PC-3 (cell line): ENCODE data around the gene EPN2. TPM values are rescaled to one million over a fixed set of nuclear protein-coding genes. Genes with fewer than 3 reads are reported as not detected.

Source experiments
- ATAC-seq: fragments of 200-7000 bp; cut with Tn5 transposase; 2 replicates; pipeline ENCODE4 v1.9.1; 2020; ENCODE audit warnings: mild to moderate bottlenecking, moderate library complexity
- BruUV-seq: library from RNA; stranded (reverse); fragments of 400-500 nt; replicated peaks from 2 replicates; lab custom pipeline; 2021; lab: Mats Ljungman, UMichigan
- CTCF ChIA-PET: fragments of 300-600 bp; sonication (Branson Sonifier 250); formaldehyde crosslinking; loops from one replicate; lab custom pipeline; 2022; ENCODE audit warnings: antibody characterized with exemption; lab: Charles Lee
- POLR2A ChIA-PET: fragments of 300-600 bp; sonication (Branson Sonifier 250); formaldehyde crosslinking; loops from one replicate; lab custom pipeline; 2022; ENCODE audit warnings: antibody characterized with exemption; ENCODE audit not compliant: unreplicated experiment; lab: Charles Lee
- DNase-seq: peaks from one replicate; pipeline ENCODE4 v3.0.0-alpha.2; 2015
- H2AFZ ChIP-seq: fragments of 300-600 bp; sonication (generic); 2 replicates; pipeline ENCODE4 v1.6.0; 2016; ENCODE audit warnings: antibody characterized with exemption, low read length
- H3F3A ChIP-seq: fragments of 300-600 bp; sonication (generic); one replicate; pipeline ENCODE4 v1.6.0; 2017; ENCODE audit warnings: antibody characterized with exemption, low read length, control low read depth, mild to moderate bottlenecking; ENCODE audit not compliant: unreplicated experiment
- H3K27ac ChIP-seq: fragments of 300-600 bp; sonication (generic); 2 replicates; pipeline ENCODE4 v1.5.1; 2016; ENCODE audit warnings: mild to moderate bottlenecking, low read length
- H3K27me3 ChIP-seq: fragments of 300-600 bp; sonication (generic); 2 replicates; pipeline ENCODE4 v1.6.1; 2016; ENCODE audit warnings: low read length, mixed read lengths
- H3K36me3 ChIP-seq: fragments of 300-600 bp; sonication (generic); 2 replicates; pipeline ENCODE4 v1.6.1; 2016; ENCODE audit warnings: low read depth, mixed run types, low read length, mixed read lengths
- H3K4me1 ChIP-seq: fragments of 300-600 bp; sonication (generic); 2 replicates; pipeline ENCODE4 v1.5.1; 2016; ENCODE audit warnings: low read length; ENCODE audit not compliant: insufficient read depth
- H3K4me2 ChIP-seq: fragments of 300-600 bp; sonication (generic); 2 replicates; pipeline ENCODE4 v1.6.0; 2016; ENCODE audit warnings: low read length
- H3K4me3 ChIP-seq: fragments of 300-600 bp; sonication (generic); 2 replicates; pipeline ENCODE4 v1.5.1; 2016; ENCODE audit warnings: mild to moderate bottlenecking, low read length, mixed read lengths
- H3K79me2 ChIP-seq: fragments of 300-600 bp; sonication (generic); 2 replicates; pipeline ENCODE4 v1.6.1; 2017; ENCODE audit warnings: low read length, mixed read lengths
- H3K9ac ChIP-seq: fragments of 300-600 bp; sonication (generic); 2 replicates; pipeline ENCODE4 v1.6.0; 2016; ENCODE audit warnings: mild to moderate bottlenecking, low read length
- H3K9me2 ChIP-seq: fragments of 300-600 bp; sonication (generic); replicated peaks from 2 replicates; pipeline ENCODE4 v1.6.1; 2016; ENCODE audit warnings: mixed run types, low read length, mixed read lengths
- H3K9me3 ChIP-seq: fragments of 300-600 bp; sonication (generic); 2 replicates; pipeline ENCODE4 v1.6.1; 2016; ENCODE audit warnings: low read length, mixed read lengths
- H4K20me1 ChIP-seq: fragments of 300-600 bp; sonication (generic); 2 replicates; pipeline ENCODE4 v1.6.1; 2016; ENCODE audit warnings: low read length, mixed read lengths
- CTCF ChIP-seq: fragments of 300-600 bp; sonication (generic); conservative IDR thresholded peaks from 2 replicates; pipeline ENCODE4 v1.5.1; 2017; ENCODE audit warnings: antibody characterized with exemption, low read depth, mild to moderate bottlenecking, low read length
- EZH2 ChIP-seq: fragments of 300-600 bp; sonication (generic); IDR thresholded peaks from one replicate; pipeline ENCODE4 v1.6.1; 2017; ENCODE audit warnings: antibody characterized with exemption, mild to moderate bottlenecking, low read length; ENCODE audit not compliant: unreplicated experiment
- EZH2phosphoT487 ChIP-seq: fragments of 300-600 bp; sonication (generic); IDR thresholded peaks from 2 replicates; pipeline ENCODE4 v1.6.1; 2018; ENCODE audit warnings: mild to moderate bottlenecking, antibody characterized with exemption, low read length, borderline replicate concordance
- intact Hi-C: fragments of 100-400 bp; cut with micrococcal nuclease; formaldehyde crosslinking; loops from 2 replicates; pipeline ENCODE4 v1.9.0; 2023
- total RNA-seq: library from RNA; depleted of rRNA; stranded (reverse); fragments of >200 nt; gene quantifications from 2 replicates; pipeline ENCODE4 v1.2.3, GENCODE V29; 2014

The EPN2 gene
- total RNA-seq, 1 experiment from 2014 or later = 46.4 TPM

GRCh38 chr17:19382531-19383444 lies 145.6 kb downstream of the EPN2 start:
- no peaks in the 10 kb centered on the region for H3K9me3 ChIP-seq
- H3K27ac ChIP-seq = no peak overlapping the region
- no peaks in the 10 kb centered on the region for H4K20me1 ChIP-seq
- no peak for DNase-seq
- no peak overlapping the region for H3K4me3 ChIP-seq
- ChIA-PET CTCF (no interaction called here), POLR2A (no interaction called here)
- BruUV-seq = no TSS peak
- TF ChIP-seq CTCF (no peak), EZH2phosphoT487 (no peak), EZH2 (no peak)
- H3K79me2 ChIP-seq = peaks cover 30% of the 10 kb centered on the region
- no peaks in the 10 kb centered on the region for H3K9me2 ChIP-seq
- no peak overlapping the region for H3K9ac ChIP-seq
- H3K27me3 ChIP-seq = no peaks in the 10 kb centered on the region
- no peak overlapping the region for H3K4me2 ChIP-seq
- H3K4me1 ChIP-seq = peaks cover 20% of the 10 kb centered on the region
- intact Hi-C loops = no loop called here
- no peaks in the 10 kb centered on the region for H3F3A ChIP-seq
- ATAC-seq = no peak
- no peak overlapping the region for H2AFZ ChIP-seq
- H3K36me3 ChIP-seq = peaks cover 30% of the 10 kb centered on the region

- Histone ChIP-seq H3K27me3 (no peaks in the 10 kb centered on the region), H2AFZ (no peak overlapping the region), H4K20me1 (no peaks in the 10 kb centered on the region), H3K4me1 (peaks cover 22% of the 10 kb centered on the region), H3K4me3 (no peak overlapping the region), H3K9ac (no peak overlapping the region), H3K9me3 (no peaks in the 10 kb centered on the region), H3K4me2 (no peak overlapping the region), H3K79me2 (peaks cover 24% of the 10 kb centered on the region), H3K27ac (no peak overlapping the region), H3K9me2 (no peaks in the 10 kb centered on the region), H3F3A (no peaks in the 10 kb centered on the region), H3K36me3 (peaks cover 30% of the 10 kb centered on the region)
- ATAC-seq (no peak), DNase-seq (no peak)
- BruUV-seq = no TSS peak
- TF ChIP-seq EZH2phosphoT487 (no peak), EZH2 (no peak), CTCF (no peak)
- intact Hi-C loops = no loop called here
- POLR2A ChIA-PET = no interaction called here
- CTCF ChIA-PET = no interaction called here
Measured at GRCh38 chr17:19383681-19384470, 146.7 kb downstream of the EPN2 start.
